ENCODE measurements around the gene CDH13.

Gene CDH13

GRCh38 chr16:82751020-82751419, 124.3 kb downstream of the CDH13 start:
- no peak for DNase-seq

GRCh38 chr16:82752172-82752571, 125.4 kb downstream of the CDH13 start:
- no peak for DNase-seq

- no peak for DNase-seq
These were observed 127.1 kb downstream of the CDH13 start for GRCh38 chr16:82753821-82754220.

GRCh38 chr16:82754716-82755513, 128.1 kb downstream of the CDH13 start:
- DNase-seq, result no peak

GRCh38 chr16:82755570-82756282, 129.0 kb downstream of the CDH13 start:
- peak in 1 of 2 experiments; percentile 11 for DNase-seq

GRCh38 chr16:82756283-82756599, 129.5 kb downstream of the CDH13 start:
- no peak for DNase-seq

GRCh38 chr16:82758406-82758805, 131.6 kb downstream of the CDH13 start:
- no peak for DNase-seq

GRCh38 chr16:82758904-82759303, 132.1 kb downstream of the CDH13 start:
- no peak for DNase-seq

- no peak for DNase-seq
These were observed 134.5 kb downstream of the CDH13 start for GRCh38 chr16:82761236-82761635.

- no peak for DNase-seq
These were observed 135.1 kb downstream of the CDH13 start for GRCh38 chr16:82761858-82762257.

GRCh38 chr16:82763371-82763770, 136.6 kb downstream of the CDH13 start:
- DNase-seq, result no peak

GRCh38 chr16:82767198-82767597, 140.4 kb downstream of the CDH13 start:
- DNase-seq, result no peak

- no peak for DNase-seq
These were observed 141.0 kb downstream of the CDH13 start for GRCh38 chr16:82767808-82768207.

- DNase-seq, result peak in 1 of 2 experiments; percentile 11
These were observed 143.1 kb downstream of the CDH13 start for GRCh38 chr16:82769845-82770244.

- no peak for DNase-seq
These were observed 145.4 kb downstream of the CDH13 start for GRCh38 chr16:82772215-82772614.

GRCh38 chr16:82773018-82773417, 146.2 kb downstream of the CDH13 start:
- no peak for DNase-seq

- DNase-seq, result no peak
These were observed 149.8 kb downstream of the CDH13 start for GRCh38 chr16:82776470-82777146.

GRCh38 chr16:82782715-82783251, 156.0 kb downstream of the CDH13 start:
- DNase-seq, result no peak

GRCh38 chr16:82783933-82784572, 157.3 kb downstream of the CDH13 start:
- DNase-seq, result peak in 1 of 2 experiments; percentile 19

GRCh38 chr16:82784573-82784968, 157.8 kb downstream of the CDH13 start:
- DNase-seq, result no peak

GRCh38 chr16:82788225-82788624, 161.5 kb downstream of the CDH13 start:
- no peak for DNase-seq

- DNase-seq, result no peak
These were observed 162.2 kb downstream of the CDH13 start for GRCh38 chr16:82788919-82789318.

- no peak for DNase-seq
These were observed 165.9 kb downstream of the CDH13 start for GRCh38 chr16:82792693-82793092.
